Measurements from ENCODE around the gene CECR2. TPM values are rescaled to one million over a fixed set of nuclear protein-coding genes. Genes with fewer than 3 reads are reported as not detected.
A peak's percentile ranks its signal among the peaks of the same experiment; 100 is the strongest.

The CECR2 gene
- total RNA-seq, 8 experiments from 2014 or later, result 0.09 to 18.4 (median 6.5) TPM

DNA sequence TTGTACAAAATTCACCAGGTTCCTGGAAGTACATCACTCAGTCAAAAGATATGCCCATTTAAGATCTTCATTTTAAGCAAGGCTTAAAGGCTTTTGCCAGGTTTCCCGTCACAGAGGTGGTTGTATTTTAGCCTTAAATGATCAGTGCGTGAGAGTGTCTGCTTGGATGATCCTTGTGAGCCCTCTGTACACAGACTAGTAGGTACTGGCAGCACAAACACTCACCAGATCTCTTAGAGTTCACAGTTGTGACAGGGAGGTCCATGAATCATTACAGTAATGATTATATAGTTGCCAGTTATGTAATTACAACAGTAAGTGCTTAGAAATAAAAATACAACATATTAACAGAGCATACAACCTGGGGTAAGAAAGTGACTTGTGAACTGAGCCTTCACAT is 109.9 kb downstream of the CECR2 start:
- Histone ChIP-seq H3K27ac (no peak overlapping the region), H3K4me3 (no peak overlapping the region), H3K4me1 (replicated peaks in 1 of 2) (peaks cover 24 to 26% of the 10 kb centered on the region in 2 donors)
- peak in 4 of 8 experiments; percentile 41 to 72 (median 50) for ATAC-seq (replicated peaks in 6 of 8)
- in situ Hi-C loops (cut with MboI; ENCODE audit: low pct_unique_long_range_greater_than_20kb in 2 of 9, low sequenced_read_pairs in 9 of 9, unreplicated experiment in 9 of 9), result loop anchor here in 5 of 9 experiments (25.0 kb wide), 4 partner anchors 92 to 392 kb away; partner anchors contain the start of genes HDHD5 (in 2 of the 5) and IL17RA (in 1 of the 5)
- 0 to 84% (median 40%) methylated on average over 1 to 2 of the region's 2 CpGs; no CpG with 5 or more reads in 4 of the 10 experiments for WGBS, 10 experiments

DNA sequence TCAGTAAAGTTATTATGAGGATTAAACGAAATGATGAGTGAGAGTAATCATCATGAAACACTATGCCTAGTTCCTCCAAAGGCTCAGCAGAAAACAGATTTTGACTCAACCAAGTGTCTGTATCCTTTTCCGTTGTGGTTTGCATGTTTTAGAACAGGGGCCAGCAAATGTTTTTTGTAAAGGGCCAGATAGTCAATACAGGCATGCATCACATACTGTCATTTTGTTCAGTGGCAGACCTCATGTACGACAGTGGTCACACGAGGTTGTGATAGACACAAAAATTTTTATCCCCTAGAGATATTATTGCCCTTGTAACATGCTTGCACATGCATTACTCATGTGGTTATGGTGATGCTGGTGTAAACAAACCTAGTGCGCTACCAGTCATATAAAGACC is 112.2 kb downstream of the CECR2 start:
- ATAC-seq (replicated peaks in 6 of 8), result no peak
- 14 to 100% (median 89%) methylated on average over 1 to 5 of the region's 5 CpGs; no CpG with 5 or more reads in 1 of the 10 experiments for WGBS, 10 experiments

GRCh38 chr22:17483688-17484372 is 114.6 kb downstream of the CECR2 start:
- in situ Hi-C loops (cut with MboI; ENCODE audit: low pct_unique_long_range_greater_than_20kb in 2 of 9, low sequenced_read_pairs in 9 of 9, unreplicated experiment in 9 of 9), result loop anchor here in 5 of 9 experiments (25.0 kb wide), 4 partner anchors 97 to 397 kb away; partner anchors contain the start of genes HDHD5 (in 2 of the 5) and IL17RA (in 1 of the 5)
- peak in 2 of 8 experiments; percentile 36 to 46 for ATAC-seq (replicated peaks in 6 of 8)
- no peak overlapping the region for H3K27ac ChIP-seq
- H3K4me1 ChIP-seq (replicated peaks in 1 of 2), result peaks cover 2 to 7% of the 10 kb centered on the region in 2 donors
- H3K4me3 ChIP-seq, result no peak overlapping the region
- WGBS, 10 experiments, result 0 to 100% (median 86%) methylated on average over 1 to 2 of the region's 2 CpGs; no CpG with 5 or more reads in 3 of the 10 experiments

More for the DNA sequence above, 112.2 kb downstream of the CECR2 start:
- in situ Hi-C loops (cut with MboI; ENCODE audit: low pct_unique_long_range_greater_than_20kb in 2 of 9, low sequenced_read_pairs in 9 of 9, unreplicated experiment in 9 of 9), result loop anchor here in 5 of 9 experiments (25.0 kb wide), 4 partner anchors 94 to 394 kb away; partner anchors contain the start of genes HDHD5 (in 2 of the 5) and IL17RA (in 1 of the 5)
- Histone ChIP-seq H3K27ac (no peak overlapping the region), H3K4me1 (replicated peaks in 1 of 2) (peaks cover 13 to 17% of the 10 kb centered on the region in 2 donors), H3K4me3 (no peak overlapping the region)

GRCh38 chr22:17484608-17485007 is 115.3 kb downstream of the CECR2 start:
- in situ Hi-C loops (cut with MboI; ENCODE audit: low pct_unique_long_range_greater_than_20kb in 2 of 9, low sequenced_read_pairs in 9 of 9, unreplicated experiment in 9 of 9), result loop anchor here in 5 of 9 experiments (25.0 kb wide), 4 partner anchors 97 to 397 kb away; partner anchors contain the start of genes HDHD5 (in 2 of the 5) and IL17RA (in 1 of the 5)
- Histone ChIP-seq H3K4me3 (no peak overlapping the region), H3K4me1 (replicated peaks in 1 of 2) (peaks cover 0 to 7% of the 10 kb centered on the region in 2 donors), H3K27ac (no peak overlapping the region)
- 18 to 97% (median 80%) methylated on average over 1 to 12 of the region's 12 CpGs; no CpG with 5 or more reads in 3 of the 10 experiments for WGBS, 10 experiments
- ATAC-seq (replicated peaks in 6 of 8), result no peak

DNA sequence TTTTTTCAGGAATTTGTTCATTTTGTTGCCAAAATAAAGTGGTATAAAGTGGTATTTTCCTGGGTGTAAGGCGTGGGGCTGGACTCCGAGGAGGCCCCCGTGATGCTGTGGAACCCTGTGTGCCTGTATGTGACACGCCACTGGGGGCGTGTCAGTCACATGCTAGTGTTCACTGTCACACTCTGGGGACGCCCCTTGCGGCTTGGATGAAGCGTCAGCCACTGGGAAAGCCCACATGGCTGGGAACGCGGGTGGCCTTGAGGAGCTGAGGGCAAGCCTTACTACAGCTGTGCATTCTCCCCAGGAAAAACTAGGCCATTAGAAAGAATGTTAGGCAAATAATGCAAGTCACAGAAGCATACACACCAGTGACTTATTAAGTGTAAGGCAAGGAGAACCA is 117.1 kb downstream of the CECR2 start:
- WGBS, 10 experiments, result 0 to 100% (median 64%) methylated on average over 2 to 9 of the region's 10 CpGs; no CpG with 5 or more reads in 3 of the 10 experiments
- peak; percentile 49 to 100 (median 93) for ATAC-seq (replicated peaks in 6 of 8)
- Histone ChIP-seq H3K4me3 (no peak overlapping the region), H3K4me1 (replicated peaks in 1 of 2) (peaks cover 0 to 7% of the 10 kb centered on the region in 2 donors), H3K27ac (no peak overlapping the region)
- in situ Hi-C loops (cut with MboI; ENCODE audit: low pct_unique_long_range_greater_than_20kb in 2 of 9, low sequenced_read_pairs in 9 of 9, unreplicated experiment in 9 of 9), result loop anchor here in 5 of 9 experiments (25.0 kb wide), 4 partner anchors 99 to 399 kb away; partner anchors contain the start of genes HDHD5 (in 2 of the 5) and IL17RA (in 1 of the 5)

DNA sequence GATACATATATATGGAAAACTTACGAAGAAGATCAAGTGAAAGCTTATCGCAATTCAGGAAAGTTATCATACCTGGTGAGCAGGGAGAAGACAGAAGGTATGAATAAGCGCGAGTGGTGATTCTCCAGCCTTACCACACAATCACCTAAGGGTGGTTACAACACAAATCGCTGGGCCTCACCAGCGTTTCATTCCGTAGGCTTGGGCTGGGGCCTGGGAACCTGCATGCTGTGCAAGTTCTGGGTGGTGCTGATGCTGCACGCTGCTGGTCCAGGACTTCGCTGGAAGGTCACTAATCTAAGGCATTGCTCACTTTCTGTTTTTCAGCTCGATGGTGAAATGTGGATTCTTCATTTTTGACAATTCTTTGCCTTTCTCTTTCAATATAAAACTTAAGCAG is 117.5 kb downstream of the CECR2 start:
- WGBS, 10 experiments, result 63 to 100% (median 91%) methylated on average over 2 to 10 of the region's 10 CpGs
- in situ Hi-C loops (cut with MboI; ENCODE audit: low pct_unique_long_range_greater_than_20kb in 2 of 9, low sequenced_read_pairs in 9 of 9, unreplicated experiment in 9 of 9), result loop anchor here in 5 of 9 experiments (25.0 kb wide), 4 partner anchors 99 to 399 kb away; partner anchors contain the start of genes HDHD5 (in 2 of the 5) and IL17RA (in 1 of the 5)
- Histone ChIP-seq H3K27ac (no peak overlapping the region), H3K4me3 (no peak overlapping the region), H3K4me1 (replicated peaks in 1 of 2) (peaks cover 0 to 10% of the 10 kb centered on the region in 2 donors)
- ATAC-seq (replicated peaks in 6 of 8), result peak in 1 of 8 experiments; percentile 13

GRCh38 chr22:17489101-17489500 is 119.8 kb downstream of the CECR2 start:
- in situ Hi-C loops (cut with MboI; ENCODE audit: low pct_unique_long_range_greater_than_20kb in 2 of 9, low sequenced_read_pairs in 9 of 9, unreplicated experiment in 9 of 9), result loop anchor here in 5 of 9 experiments (25.0 kb wide), 4 partner anchors 102 to 402 kb away; partner anchors contain the start of genes HDHD5 (in 2 of the 5) and IL17RA (in 1 of the 5)
- no peak for ATAC-seq (replicated peaks in 6 of 8)
- Histone ChIP-seq H3K27ac (no peak overlapping the region), H3K4me1 (replicated peaks in 1 of 2) (peaks cover 3 to 18% of the 10 kb centered on the region in 2 donors), H3K4me3 (no peak overlapping the region)
- 10 to 100% (median 55%) methylated on average over 2 to 6 of the region's 6 CpGs; no CpG with 5 or more reads in 4 of the 10 experiments for WGBS, 10 experiments

- in situ Hi-C loops (cut with MboI; ENCODE audit: low pct_unique_long_range_greater_than_20kb in 2 of 9, low sequenced_read_pairs in 9 of 9, unreplicated experiment in 9 of 9), result loop anchor here in 6 of 9 experiments (10.0 to 25.0 kb wide), 5 partner anchors 104 to 404 kb away; partner anchors contain the start of genes HDHD5 (in 2 of the 6) and IL17RA (in 1 of the 6)
- no peak overlapping the region for H3K4me3 ChIP-seq
- H3K27ac ChIP-seq, result no peak overlapping the region
- no peak for ATAC-seq (replicated peaks in 6 of 8)
- peaks cover 3 to 17% of the 10 kb centered on the region in 2 donors for H3K4me1 ChIP-seq (replicated peaks in 1 of 2)
- 23 to 100% (median 70%) methylated on average over 1 to 8 of the region's 9 CpGs for WGBS, 10 experiments
Measured at GRCh38 chr22:17491090-17491640, 121.9 kb downstream of the CECR2 start.

DNA sequence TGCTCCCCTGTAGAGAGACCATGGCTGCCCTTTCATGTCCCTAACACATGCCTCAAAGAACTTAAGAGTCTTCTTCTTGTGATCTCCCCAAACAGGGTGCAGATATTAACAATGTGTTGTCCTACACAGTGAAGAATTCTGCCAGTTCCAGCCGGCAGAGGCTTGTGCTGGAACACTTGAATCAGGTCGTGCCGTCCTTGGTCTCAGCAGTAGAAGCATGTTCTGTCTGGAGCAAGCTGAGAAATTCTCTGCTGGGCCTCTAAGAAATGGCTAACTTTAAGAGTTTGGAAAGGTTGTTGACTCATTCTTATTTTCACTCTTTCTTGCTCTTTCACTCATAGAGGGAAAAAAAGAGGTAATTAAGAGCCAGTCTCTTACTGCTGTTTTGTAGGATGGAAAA is 123.0 kb downstream of the CECR2 start:
- peak in 5 of 8 experiments; percentile 36 to 71 (median 62) for ATAC-seq (replicated peaks in 6 of 8)
- in situ Hi-C loops (cut with MboI; ENCODE audit: low pct_unique_long_range_greater_than_20kb in 2 of 9, low sequenced_read_pairs in 9 of 9, unreplicated experiment in 9 of 9), result loop anchor here in 6 of 9 experiments (10.0 to 25.0 kb wide), 5 partner anchors 105 to 405 kb away; partner anchors contain the start of genes HDHD5 (in 2 of the 6) and IL17RA (in 1 of the 6)

DNA sequence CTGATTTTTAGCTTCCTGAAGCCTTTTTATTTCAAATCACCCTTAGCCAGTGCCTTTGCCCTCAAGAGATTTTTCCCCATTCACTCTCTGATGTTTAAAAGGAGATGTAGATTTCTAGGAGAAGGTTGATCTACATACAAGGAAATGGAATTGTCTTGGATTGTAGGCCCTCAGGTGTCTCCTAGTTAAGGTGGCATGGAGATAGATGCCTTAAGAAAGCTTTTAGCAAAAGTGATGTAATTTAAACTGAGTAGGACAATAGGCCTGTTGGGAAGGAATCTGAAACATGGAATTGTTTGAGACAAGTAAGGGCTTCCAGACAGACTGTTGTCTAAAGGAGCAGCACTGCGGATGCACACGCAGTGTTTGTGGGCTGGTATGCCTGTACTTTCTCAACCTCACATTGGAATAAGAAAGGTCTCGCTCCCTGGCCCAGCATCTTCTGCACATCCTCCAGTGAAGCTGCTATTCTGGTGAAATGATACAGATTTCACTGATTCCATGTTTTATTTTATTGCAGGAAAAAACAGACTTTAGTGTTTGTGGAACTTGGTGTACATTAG is 124.2 kb downstream of the CECR2 start:
- in situ Hi-C loops (cut with MboI; ENCODE audit: low pct_unique_long_range_greater_than_20kb in 2 of 9, low sequenced_read_pairs in 9 of 9, unreplicated experiment in 9 of 9), result loop anchor here in 6 of 9 experiments (10.0 to 25.0 kb wide), 5 partner anchors 106 to 406 kb away; partner anchors contain the start of genes HDHD5 (in 2 of the 6) and IL17RA (in 1 of the 6)
- ATAC-seq (replicated peaks in 6 of 8), result no peak
- Histone ChIP-seq H3K4me1 (replicated peaks in 1 of 2) (peaks cover 3 to 11% of the 10 kb centered on the region in 2 donors), H3K27ac (no peak overlapping the region), H3K4me3 (no peak overlapping the region)
- WGBS, 10 experiments, result 59 to 100% (median 88%) methylated on average over 1 to 3 of the region's 3 CpGs; no CpG with 5 or more reads in 2 of the 10 experiments

More for the DNA sequence above, 123.0 kb downstream of the CECR2 start:
- Histone ChIP-seq H3K4me1 (replicated peaks in 1 of 2) (peaks cover 3 to 11% of the 10 kb centered on the region in 2 donors), H3K4me3 (no peak overlapping the region), H3K27ac (peak overlapping the region in 1 of 2 donors; percentile 50)
- WGBS, 10 experiments, result 0 to 63% (median 21%) methylated on average over 1 to 3 of the region's 3 CpGs; no CpG with 5 or more reads in 4 of the 10 experiments

DNA sequence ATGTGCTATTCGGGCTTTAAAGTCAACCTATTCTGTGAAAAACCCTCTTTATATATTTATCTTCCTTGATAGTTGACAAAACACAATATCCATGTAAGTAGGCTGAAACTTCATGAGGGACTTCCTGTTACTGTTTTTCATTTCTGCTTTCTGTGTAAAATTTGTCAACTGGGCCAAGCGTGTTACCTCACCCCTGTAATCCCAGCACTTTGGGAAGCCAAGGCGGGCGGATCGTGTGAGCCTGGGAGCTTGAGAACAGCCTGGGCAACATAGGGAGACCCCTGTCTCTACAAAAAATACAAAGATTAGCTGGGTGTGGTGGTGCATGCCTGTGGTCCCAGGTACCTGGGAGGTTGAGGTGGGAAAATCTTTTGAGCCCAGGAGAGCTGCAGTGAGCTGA is 127.6 kb downstream of the CECR2 start:
- Histone ChIP-seq H3K4me1 (replicated peaks in 1 of 2) (peaks cover 3 to 7% of the 10 kb centered on the region in 2 donors), H3K4me3 (no peak overlapping the region), H3K27ac (no peak overlapping the region)
- ATAC-seq (replicated peaks in 6 of 8), result no peak
- WGBS, 10 experiments, result 35 to 100% (median 96%) methylated on average over 1 to 5 of the region's 5 CpGs; no CpG with 5 or more reads in 1 of the 10 experiments
- in situ Hi-C loops (cut with MboI; ENCODE audit: low pct_unique_long_range_greater_than_20kb in 2 of 9, low sequenced_read_pairs in 9 of 9, unreplicated experiment in 9 of 9), result loop anchor here in 6 of 9 experiments (10.0 to 25.0 kb wide), 5 partner anchors 110 to 410 kb away; partner anchors contain the start of genes HDHD5 (in 2 of the 6) and IL17RA (in 1 of the 6)

Data from motor neuron (in vitro differentiated cells).